Thyroid gland (tissue), 4 donors: Measurements from ENCODE around the gene LMNTD2. TPM values are rescaled to one million over a fixed set of nuclear protein-coding genes. Genes with fewer than 3 reads are reported as not detected.
"Not testable (repeated sequence)": the region's sequence is repeated elsewhere in the genome, so short reads cannot be mapped to it uniquely, and the experiment has no call there.

Experiments used
- DNase-seq, 2 donors: peaks; one replicate each; pipeline ENCODE4 v3.0.0-alpha.2; 2019
- H3K27ac ChIP-seq, 3 donors: fragments of 200-600 bp; sonication (generic); 1 replicate in 2 of 3; 2 replicates in 1 of 3; pipeline ENCODE4 v1.5.1; 2016 to 2019; ENCODE audit warnings: mild to moderate bottlenecking in 1 of 3, moderate library complexity in 1 of 3
- H3K27me3 ChIP-seq: fragments of 200-600 bp; sonication (generic); one replicate; pipeline ENCODE4 v1.5.1; 2019
- H3K36me3 ChIP-seq, 2 donors: fragments of 200-600 bp; sonication (generic); one replicate each; pipeline ENCODE4 v1.5.1; 2016 to 2019
- H3K4me1 ChIP-seq, 2 donors: fragments of 200-600 bp; sonication (generic); one replicate each; pipeline ENCODE4 v1.5.1; 2017 to 2019
- H3K4me3 ChIP-seq, 3 donors: fragments of 200-600 bp; sonication (generic); replicated peaks in 1 of 3; 1 replicate in 2 of 3; 2 replicates in 1 of 3; pipeline ENCODE4 v1.5.1; 2016; ENCODE audit warnings: mild to moderate bottlenecking in 1 of 3
- H3K9me3 ChIP-seq: fragments of 200-600 bp; sonication (generic); one replicate; pipeline ENCODE4 v1.5.1; 2017
- CTCF ChIP-seq, 6 experiments: fragments of 200-600 bp in 3 of 6; fragments of 450-650 bp in 3 of 6; sonication (generic) in 3 of 6; IDR thresholded peaks; one replicate each; pipeline ENCODE4 v1.5.1; 2016 to 2019; ENCODE audit warnings: antibody characterized with exemption in 6 of 6, mild to moderate bottlenecking in 2 of 6, inconsistent platforms in 1 of 6, moderate library complexity in 1 of 6
- POLR2A ChIP-seq, 2 donors: fragments of 450-650 bp; IDR thresholded peaks; one replicate each; pipeline ENCODE4 v1.6.1; 2017; ENCODE audit warnings: antibody characterized with exemption in 2 of 2, mild to moderate bottlenecking in 2 of 2, moderate library complexity in 1 of 2
- WGBS, 2 donors: methylation state at CpG; one replicate each; pipeline ENCODE4 v1.1.5; 2017; 5-methylcytosine and 5-hydroxymethylcytosine counted together
- intact Hi-C: fragments of 100-400 bp; cut with DNase I; formaldehyde crosslinking; loops from one replicate; pipeline ENCODE4 v1.15.1; 2023
- total RNA-seq, 4 donors: library from RNA; depleted of rRNA; stranded (reverse); fragments of >200 nt; gene quantifications; one replicate each; pipeline ENCODE4 v1.2.3, GENCODE V29; 2016

Gene LMNTD2
- total RNA-seq, 4 donors from 2014 or later: 4.2 to 8.8 (median 6.6) TPM

- WGBS, 2 donors: 10 to 11% methylated on average over 18 to 20 of the region's 48 CpGs
- DNase-seq: no peak
- Histone ChIP-seq H3K27ac (peak overlapping the region in 1 of 3 donors; percentile 23), H3K36me3 (peaks cover 0 to 8% of the 10 kb centered on the region in 2 donors), H3K9me3 (no peaks in the 10 kb centered on the region), H3K27me3 (no peaks in the 10 kb centered on the region), H3K4me1 (peaks cover 58 to 62% of the 10 kb centered on the region in 2 donors), H3K4me3 (peak overlapping the region; percentile 54 to 88 (median 71))
- TF ChIP-seq CTCF (IDR thresholded peaks at IDR 0.05) (no peak), POLR2A (IDR thresholded peaks at IDR 0.05) (no peak)
- intact Hi-C loops: no loop called here
Observed at GRCh38 chr11:576811-577610, 16.5 kb upstream of the LMNTD2 start.

GRCh38 chr11:575996-576768, 15.6 kb upstream of the LMNTD2 start, which contains the start of gene PHRF1:
Gene PHRF1 (plus strand): TSS chr11:576470. CDS start chr11:581513, 5,043 bp downstream.
- 1% methylated on average over 39 of the region's 99 CpGs; no CpG with 5 or more reads in 1 of the 2 donors for WGBS, 2 donors

GRCh38 chr11:575313-575995, 14.9 kb upstream of the LMNTD2 start:
- TF ChIP-seq POLR2A (IDR thresholded peaks at IDR 0.05) (peak in 1 of 2 donors; percentile 57), CTCF (IDR thresholded peaks at IDR 0.05) (no peak)
- intact Hi-C loops: no loop called here
- H3K4me1 ChIP-seq: peaks cover 58 to 67% of the 10 kb centered on the region in 2 donors
- H3K27me3 ChIP-seq: no peaks in the 10 kb centered on the region
- DNase-seq: peak; percentile 34 to 73
- H3K4me3 ChIP-seq: peak overlapping the region; percentile 40 to 65 (median 56)
- peak overlapping the region in 2 of 3 donors; percentile 53 to 71 for H3K27ac ChIP-seq
- H3K9me3 ChIP-seq: no peaks in the 10 kb centered on the region
- WGBS, 2 donors: 0 to 2% methylated on average over 6 to 10 of the region's 81 CpGs
- no peaks in the 10 kb centered on the region for H3K36me3 ChIP-seq

More at GRCh38 chr11:575996-576768, 15.6 kb upstream of the LMNTD2 start, which contains the start of gene PHRF1:
- peak within 1 kb of the TSS; percentile 82 to 97 (median 87) for H3K27ac ChIP-seq
- DNase-seq: peak; percentile 96 to 97
- H3K36me3 ChIP-seq: no peaks in the 10 kb centered on the region
- no peaks in the 10 kb centered on the region for H3K27me3 ChIP-seq
- TF ChIP-seq POLR2A (IDR thresholded peaks at IDR 0.05): peak in 1 of 2 donors; percentile 66
- no peak for TF ChIP-seq CTCF (IDR thresholded peaks at IDR 0.05)
- H3K4me1 ChIP-seq: peaks cover 58 to 67% of the 10 kb centered on the region in 2 donors
- intact Hi-C loops: no loop called here
- no peaks in the 10 kb centered on the region for H3K9me3 ChIP-seq
- peak within 1 kb of the TSS; percentile 65 to 88 (median 73) for H3K4me3 ChIP-seq

GRCh38 chr11:574632-575312, 14.2 kb upstream of the LMNTD2 start:
- no peak overlapping the region for H3K27ac ChIP-seq
- intact Hi-C loops: no loop called here
- TF ChIP-seq CTCF (IDR thresholded peaks at IDR 0.05) (no peak), POLR2A (IDR thresholded peaks at IDR 0.05) (peak in 1 of 2 donors; percentile 19)
- no peaks in the 10 kb centered on the region for H3K27me3 ChIP-seq
- peaks cover 58 to 63% of the 10 kb centered on the region in 2 donors for H3K4me1 ChIP-seq
- no peaks in the 10 kb centered on the region for H3K9me3 ChIP-seq
- DNase-seq: no peak
- 10 to 18% methylated on average over 24 to 25 of the region's 25 CpGs for WGBS, 2 donors
- H3K36me3 ChIP-seq: no peaks in the 10 kb centered on the region
- H3K4me3 ChIP-seq: peak overlapping the region in 2 of 3 donors; percentile 40 to 56

GRCh38 chr11:574031-574570, 13.6 kb upstream of the LMNTD2 start:
- Histone ChIP-seq H3K4me3 (peak overlapping the region in 1 of 3 donors; percentile 56), H3K27ac (peak overlapping the region in 1 of 3 donors; percentile 39), H3K4me1 (peaks cover 57 to 61% of the 10 kb centered on the region in 2 donors)
- intact Hi-C loops, H3K36me3 ChIP-seq, H3K9me3 ChIP-seq, H3K27me3 ChIP-seq: not testable (repeated sequence)
- 24 to 27% methylated on average over 13 to 14 of the region's 14 CpGs for WGBS, 2 donors
- DNase-seq: peak; percentile 62 to 65
